DND-41 (cell line): Measurements from ENCODE around the gene EEF2.

Source experiments
- EZH2 ChIP-seq: IDR thresholded peaks from 3 replicates; pipeline ENCODE4 v1.6.1; 2012; ENCODE audit warnings: borderline replicate concordance, low read depth, mild to moderate bottlenecking, moderate library complexity, low read length, inconsistent platforms; ENCODE audit not compliant: severe bottlenecking
- TF ChIP-seq, protein P1 (sequence below): IDR thresholded peaks from 2 replicates; pipeline ENCODE4 v1.5.1; 2012; ENCODE audit warnings: borderline replicate concordance, low read length, moderate library complexity, mild to moderate bottlenecking; ENCODE audit not compliant: poor library complexity, severe bottlenecking; ENCODE audit errors: extremely low read depth

GRCh38 chr19:4012975-4013634 is 27.8 kb upstream of the EEF2 start:
- TF ChIP-seq, protein P1, sequence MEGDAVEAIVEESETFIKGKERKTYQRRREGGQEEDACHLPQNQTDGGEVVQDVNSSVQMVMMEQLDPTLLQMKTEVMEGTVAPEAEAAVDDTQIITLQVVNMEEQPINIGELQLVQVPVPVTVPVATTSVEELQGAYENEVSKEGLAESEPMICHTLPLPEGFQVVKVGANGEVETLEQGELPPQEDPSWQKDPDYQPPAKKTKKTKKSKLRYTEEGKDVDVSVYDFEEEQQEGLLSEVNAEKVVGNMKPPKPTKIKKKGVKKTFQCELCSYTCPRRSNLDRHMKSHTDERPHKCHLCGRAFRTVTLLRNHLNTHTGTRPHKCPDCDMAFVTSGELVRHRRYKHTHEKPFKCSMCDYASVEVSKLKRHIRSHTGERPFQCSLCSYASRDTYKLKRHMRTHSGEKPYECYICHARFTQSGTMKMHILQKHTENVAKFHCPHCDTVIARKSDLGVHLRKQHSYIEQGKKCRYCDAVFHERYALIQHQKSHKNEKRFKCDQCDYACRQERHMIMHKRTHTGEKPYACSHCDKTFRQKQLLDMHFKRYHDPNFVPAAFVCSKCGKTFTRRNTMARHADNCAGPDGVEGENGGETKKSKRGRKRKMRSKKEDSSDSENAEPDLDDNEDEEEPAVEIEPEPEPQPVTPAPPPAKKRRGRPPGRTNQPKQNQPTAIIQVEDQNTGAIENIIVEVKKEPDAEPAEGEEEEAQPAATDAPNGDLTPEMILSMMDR, result no peak
- no peak for TF ChIP-seq EZH2
